GM12878 (cell line): ENCODE measurements around the gene PRR5L. TPM values are rescaled to one million over a fixed set of nuclear protein-coding genes. Genes with fewer than 3 reads are reported as not detected.

Experiments
- CTCF ChIP-seq, 3 experiments: IDR thresholded peaks in 2 of 3; conservative IDR thresholded peaks in 1 of 3; 2 replicates each; pipeline ENCODE4 v1.5.1; 2011; ENCODE audit warnings: low read depth in 3 of 3, low read length in 3 of 3, mild to moderate bottlenecking in 3 of 3, control low read depth in 2 of 3, moderate library complexity in 2 of 3, inconsistent platforms in 1 of 3, mixed read lengths in 1 of 3; ENCODE audit not compliant: control insufficient read depth in 2 of 3, insufficient read depth in 1 of 3; ENCODE audit errors: extremely low read depth in 1 of 3
- CUX1 ChIP-seq: IDR thresholded peaks from 2 replicates; pipeline ENCODE4 v1.6.1; 2012; ENCODE audit warnings: improper control_type of control experiment, low read depth, low read length; ENCODE audit not compliant: insufficient replicate concordance
- EP300 ChIP-seq, 2 experiments: fragments of 150-350 bp in 1 of 2; IDR thresholded peaks; 2 replicates each; pipeline ENCODE4 v1.6.1; 2011 to 2012; ENCODE audit warnings: low read depth in 2 of 2, low read length in 2 of 2, borderline replicate concordance in 1 of 2, improper control_type of control experiment in 1 of 2, inconsistent platforms in 1 of 2; ENCODE audit not compliant: control insufficient read depth in 1 of 2
- NFIC ChIP-seq: IDR thresholded peaks from 2 replicates; pipeline ENCODE4 v1.6.1; 2012; ENCODE audit warnings: low read depth, mild to moderate bottlenecking, inconsistent platforms, low read length, moderate library complexity
- PAX8 ChIP-seq: fragments of 450-650 bp; IDR thresholded peaks from 2 replicates; pipeline ENCODE4 v1.6.1; 2017; ENCODE audit warnings: mild to moderate bottlenecking, moderate library complexity
- SKIL ChIP-seq: fragments of 450-650 bp; IDR thresholded peaks from 2 replicates; pipeline ENCODE4 v1.6.1; 2017; ENCODE audit warnings: mild to moderate bottlenecking, low read depth, inconsistent platforms; ENCODE audit not compliant: poor library complexity, severe bottlenecking
- TCF7 ChIP-seq: IDR thresholded peaks from 2 replicates; pipeline ENCODE4 v1.6.1; 2014; ENCODE audit warnings: antibody characterized with exemption, borderline replicate concordance
- polyA plus RNA-seq, 11 experiments: library from polyadenylated mRNA; depleted of rRNA in 4 of 11; unstranded in 6 of 11; stranded (reverse) in 5 of 11; fragments of >200 nt; fragmentation: Nextera tagmentation in 4 of 11; fragmentation: Illumina TruSeq in 1 of 11; extraction: Ambion mirVana in 4 of 11; extraction: Trizol in 1 of 11; gene quantifications; 1 replicate in 1 of 11; 2 replicates in 10 of 11; pipeline versions ENCODE4 v1.2.1 to v1.2.3, GENCODE V29; 2011 to 2016; ENCODE audit warnings: inconsistent platforms in 2 of 11, missing spikeins in 2 of 11, low read depth in 1 of 11
- total RNA-seq, 4 experiments: library from RNA; depleted of rRNA in 3 of 4; stranded (reverse); fragments of >200 nt in 3 of 4; fragmentation: Illumina TruSeq in 1 of 4; extraction: Trizol in 1 of 4; gene quantifications; 2 replicates each; pipeline versions ENCODE4 v1.2.1 to v1.2.3, GENCODE V29; 2013 to 2021

The PRR5L gene
- total and polyA plus RNA-seq, 10 of the 15 experiments (the other 5 are each of a cell fraction or from before 2014, with no cell fraction given) = 0.11 to 4.2 (median 0.67) TPM; not detected in 1

- TF ChIP-seq TCF7 (peak; percentile 83; the same call in 1 of the 2 replicates), SKIL (peak; percentile 45), PAX8 (no peak), NFIC (peak; percentile 93), CUX1 (peak; percentile 75), EP300 (IDR thresholded peaks at IDR 0.05; ENCODE audit: borderline replicate concordance in 1 of 2, control insufficient read depth in 1 of 2, low read depth in 2 of 2, low read length in 2 of 2) (peak; percentile 27 to 58; a peak in 3 of 4 replicates), CTCF (IDR thresholded peaks at IDR 0.05 in 2 of 3, conservative IDR thresholded peaks at IDR 0.05 in 1 of 3; ENCODE audit: control insufficient read depth in 2 of 3, extremely low read depth in 1 of 3, insufficient read depth in 1 of 3, low read depth in 3 of 3, low read length in 3 of 3) (no peak)
- TF ChIP-seq, all 136 proteins: peak for 29
Measured at GRCh38 chr11:36354221-36355003, 58.3 kb downstream of the PRR5L start (continued).
